IMR-90 (cell line): ENCODE results near the gene PRDX5. TPM values are rescaled to one million over a fixed set of nuclear protein-coding genes. Genes with fewer than 3 reads are reported as not detected.

ENCODE experiments used
- ATAC-seq: fragments of 200-7000 bp; cut with Tn5 transposase; 2 replicates; pipeline ENCODE4 v1.9.1; 2020; ENCODE audit warnings: low read depth, mild to moderate bottlenecking, moderate library complexity
- BruUV-seq: library from RNA; stranded (reverse); fragments of 400-500 nt; replicated peaks from 2 replicates; lab custom pipeline; 2021; lab: Mats Ljungman, UMichigan
- CTCF ChIA-PET: fragments of 300-600 bp; formaldehyde crosslinking; extraction: SDS; loops from one replicate; lab custom pipeline; 2021; ENCODE audit warnings: antibody characterized with exemption; lab: Yijun Ruan, JAX
- POLR2A ChIA-PET: fragments of 300-600 bp; sonication (Branson Sonifier 250); formaldehyde crosslinking; loops from one replicate; lab custom pipeline; 2022; ENCODE audit warnings: antibody characterized with exemption; ENCODE audit not compliant: unreplicated experiment; lab: Charles Lee
- DNase-seq: peaks from one replicate; pipeline ENCODE4 v3.0.0; 2013
- H2AFZ ChIP-seq: replicated peaks from 2 replicates; pipeline ENCODE3; 2013; ENCODE audit warnings: low read length, mild to moderate bottlenecking; ENCODE audit not compliant: poor library complexity
- H2AK5ac ChIP-seq: 2 replicates; pipeline ENCODE4 v1.6.1; 2013; ENCODE audit warnings: low read depth, low read length, inconsistent platforms
- H2AK9ac ChIP-seq: replicated peaks from 2 replicates; pipeline ENCODE3; 2013; ENCODE audit warnings: mild to moderate bottlenecking, low read depth, low read length, moderate library complexity; ENCODE audit not compliant: poor library complexity
- H2BK120ac ChIP-seq: 2 replicates; pipeline ENCODE4 v1.6.1; 2013; ENCODE audit warnings: low read depth, low read length, inconsistent platforms
- H2BK15ac ChIP-seq: 3 replicates; pipeline ENCODE4 v1.6.1; 2013; ENCODE audit warnings: low read depth, low read length, inconsistent platforms
- H2BK20ac ChIP-seq: 2 replicates; pipeline ENCODE4 v1.6.1; 2013; ENCODE audit warnings: low read depth, mild to moderate bottlenecking, inconsistent platforms, low read length, moderate library complexity
- H2BK5ac ChIP-seq: 2 replicates; pipeline ENCODE4 v1.6.1; 2013; ENCODE audit warnings: mild to moderate bottlenecking, low read depth, low read length, inconsistent platforms; ENCODE audit not compliant: poor library complexity, severe bottlenecking
- H3K14ac ChIP-seq: replicated peaks from 2 replicates; pipeline ENCODE4 v1.6.1; 2013; ENCODE audit warnings: low read depth, low read length, inconsistent platforms
- H3K18ac ChIP-seq: 2 replicates; pipeline ENCODE4 v1.6.1; 2013; ENCODE audit warnings: low read depth, low read length, control low read depth
- H3K23ac ChIP-seq: 2 replicates; pipeline ENCODE4 v1.6.1; 2013; ENCODE audit warnings: low read depth, low read length, inconsistent platforms
- H3K27ac ChIP-seq: 2 replicates; pipeline ENCODE4 v1.5.1; 2013; ENCODE audit warnings: mild to moderate bottlenecking, control low read depth, low read length; ENCODE audit not compliant: insufficient read depth
- H3K27me3 ChIP-seq: 2 replicates; pipeline ENCODE4 v1.6.1; 2013; ENCODE audit warnings: low read length; ENCODE audit not compliant: control insufficient read depth, insufficient read depth
- H3K36me3 ChIP-seq: 2 replicates; pipeline ENCODE4 v1.6.1; 2013; ENCODE audit warnings: low read length, mixed read lengths; ENCODE audit not compliant: control insufficient read depth, insufficient read depth
- H3K4ac ChIP-seq: 2 replicates; pipeline ENCODE4 v1.6.1; 2013; ENCODE audit warnings: low read depth, low read length, inconsistent platforms
- H3K4me1 ChIP-seq: 2 replicates; pipeline ENCODE4 v1.6.1; 2013; ENCODE audit warnings: low read length, mixed read lengths; ENCODE audit not compliant: control insufficient read depth, insufficient read depth
- H3K4me2 ChIP-seq: 2 replicates; pipeline ENCODE4 v1.6.1; 2013; ENCODE audit warnings: low read depth, mild to moderate bottlenecking, control low read depth, low read length, moderate library complexity
- H3K4me3 ChIP-seq: 2 replicates; pipeline ENCODE4 v1.5.1; 2013; ENCODE audit warnings: low read depth, mild to moderate bottlenecking, control low read depth, low read length, moderate library complexity; ENCODE audit not compliant: insufficient read depth
- H3K56ac ChIP-seq: 2 replicates; pipeline ENCODE4 v1.6.1; 2013; ENCODE audit warnings: low read length, inconsistent platforms; ENCODE audit not compliant: insufficient read depth; ENCODE audit errors: extremely low read depth
- H3K79me1 ChIP-seq, 2 experiments: 2 replicates each; pipeline ENCODE4 v1.6.1; 2013; ENCODE audit warnings: low read length in 2 of 2, inconsistent platforms in 1 of 2, low read depth in 1 of 2
- H3K9ac ChIP-seq: 2 replicates; pipeline ENCODE4 v1.6.1; 2013; ENCODE audit warnings: low read depth, low read length, control low read depth
- H3K9me1 ChIP-seq: 2 replicates; pipeline ENCODE4 v1.6.1; 2013; ENCODE audit warnings: low read length, inconsistent platforms; ENCODE audit not compliant: insufficient read depth
- H3K9me3 ChIP-seq: 2 replicates; pipeline ENCODE4 v1.6.1; 2013; ENCODE audit warnings: low read length; ENCODE audit not compliant: control insufficient read depth, insufficient read depth
- H4K20me1 ChIP-seq: 2 replicates; pipeline ENCODE4 v1.6.1; 2013; ENCODE audit warnings: low read length, inconsistent platforms; ENCODE audit not compliant: insufficient read depth
- H4K5ac ChIP-seq: 2 replicates; pipeline ENCODE4 v1.6.1; 2013; ENCODE audit warnings: mild to moderate bottlenecking, low read depth, low read length, control low read depth
- H4K8ac ChIP-seq, 2 experiments: 2 replicates each; pipeline ENCODE4 v1.6.1; 2013; ENCODE audit warnings: low read depth in 2 of 2, low read length in 2 of 2, control low read depth in 1 of 2, inconsistent platforms in 1 of 2
- H4K91ac ChIP-seq: 2 replicates; pipeline ENCODE4 v1.6.1; 2013; ENCODE audit warnings: low read depth, low read length, inconsistent platforms; ENCODE audit not compliant: insufficient read depth
- BHLHE40 ChIP-seq: fragments of 150-350 bp; IDR thresholded peaks from 2 replicates; pipeline ENCODE4 v1.6.1; 2016; ENCODE audit warnings: mild to moderate bottlenecking, low read depth, low read length
- CEBPB ChIP-seq: IDR thresholded peaks from 2 replicates; pipeline ENCODE4 v1.6.1; 2012; ENCODE audit warnings: low read depth, low read length, improper control_type of control experiment
- CHD1 ChIP-seq: IDR thresholded peaks from 2 replicates; pipeline ENCODE4 v1.6.1; 2012; ENCODE audit warnings: low read depth, low read length, improper control_type of control experiment
- FOS ChIP-seq: fragments of 150-350 bp; IDR thresholded peaks from 2 replicates; pipeline ENCODE4 v1.6.1; 2016; ENCODE audit warnings: low read depth, low read length
- MAFK ChIP-seq: IDR thresholded peaks from 2 replicates; pipeline ENCODE4 v1.6.1; 2012; ENCODE audit warnings: low read depth, low read length, improper control_type of control experiment
- MAZ ChIP-seq: IDR thresholded peaks from 2 replicates; pipeline ENCODE4 v1.6.1; 2012; ENCODE audit warnings: low read depth, mild to moderate bottlenecking, low read length, improper control_type of control experiment, moderate library complexity, borderline replicate concordance
- MXI1 ChIP-seq: IDR thresholded peaks from 2 replicates; pipeline ENCODE4 v1.6.1; 2012; ENCODE audit warnings: low read depth, mild to moderate bottlenecking, low read length, moderate library complexity, borderline replicate concordance
- NFE2L2 ChIP-seq: fragments of 150-350 bp; IDR thresholded peaks from 2 replicates; pipeline ENCODE4 v1.6.1; 2016; ENCODE audit warnings: low read depth, mild to moderate bottlenecking, low read length
- POLR2A ChIP-seq: IDR thresholded peaks from 2 replicates; pipeline ENCODE4 v1.6.1; 2012; ENCODE audit warnings: mild to moderate bottlenecking, low read depth, low read length
- RAD21 ChIP-seq: IDR thresholded peaks from 2 replicates; pipeline ENCODE4 v1.6.1; 2012; ENCODE audit warnings: low read length, improper control_type of control experiment
- RCOR1 ChIP-seq: IDR thresholded peaks from 2 replicates; pipeline ENCODE4 v1.6.1; 2012; ENCODE audit warnings: mild to moderate bottlenecking, low read length, improper control_type of control experiment; ENCODE audit not compliant: insufficient replicate concordance
- RFX5 ChIP-seq: IDR thresholded peaks from 2 replicates; pipeline ENCODE4 v1.8.0; 2012; ENCODE audit warnings: low read depth, mild to moderate bottlenecking, low read length, moderate library complexity
- SMC3 ChIP-seq: fragments of 150-350 bp; IDR thresholded peaks from 2 replicates; pipeline ENCODE4 v1.6.1; 2016; ENCODE audit warnings: low read depth, mild to moderate bottlenecking, antibody characterized with exemption, low read length, moderate library complexity
- WGBS, 2 experiments: methylation state at CpG; one replicate each; pipeline versions ENCODE4 v1.1.5 to v1.1.7; 2013; ENCODE audit warnings: missing lambda C conversion rate in 2 of 2; ENCODE audit not compliant: insufficient read length in 1 of 2; ENCODE audit errors: extremely low coverage in 2 of 2; 5-methylcytosine and 5-hydroxymethylcytosine counted together
- dilution Hi-C: fragments of 300-500 bp; cut with HindIII; formaldehyde crosslinking; loops from one replicate; pipeline ENCODE4 v1.14.3; 2018; ENCODE audit warnings: low sequenced_read_pairs; ENCODE audit not compliant: unreplicated experiment
- in situ Hi-C: fragments of 300-500 bp; cut with MboI; formaldehyde crosslinking; loops from 3 replicates; pipeline ENCODE4 v1.14.3; 2019; ENCODE audit warnings: low sequenced_read_pairs, inconsistent platforms, mixed read lengths
- intact Hi-C: fragments of 100-400 bp; cut with micrococcal nuclease; formaldehyde crosslinking; loops from 2 replicates; pipeline ENCODE4 v1.10.0; 2022
- polyA plus RNA-seq, 3 experiments: library from polyadenylated mRNA; depleted of rRNA; stranded (reverse); fragments of >200 nt; gene quantifications; 2 replicates each; pipeline ENCODE4 v1.2.3, GENCODE V29; 2012; ENCODE audit warnings: low replicate concordance in 1 of 3
- total RNA-seq: library from RNA; depleted of rRNA; stranded (reverse); fragments of >200 nt; gene quantifications from 2 replicates; pipeline ENCODE4 v1.2.3, GENCODE V29; 2012
- TF ChIP-seq, protein P1 (sequence below): fragments of 150-350 bp; IDR thresholded peaks from 2 replicates; pipeline ENCODE4 v1.6.1; 2016; ENCODE audit warnings: low read depth, mild to moderate bottlenecking, low read length, moderate library complexity, borderline replicate concordance
- TF ChIP-seq, protein P2 (sequence below): conservative IDR thresholded peaks from 2 replicates; pipeline ENCODE4 v1.5.1; 2012; ENCODE audit warnings: mild to moderate bottlenecking, low read depth, low read length, improper control_type of control experiment
- TF ChIP-seq, protein P3 (sequence below): fragments of 150-350 bp; IDR thresholded peaks from 2 replicates; pipeline ENCODE4 v1.6.1; 2017; ENCODE audit warnings: mild to moderate bottlenecking, antibody characterized with exemption, low read length, low read depth

The PRDX5 gene
- total and polyA plus RNA-seq, 2 of the 4 experiments (the other 2 are of a cell fraction): 120 to 292 TPM

DNA sequence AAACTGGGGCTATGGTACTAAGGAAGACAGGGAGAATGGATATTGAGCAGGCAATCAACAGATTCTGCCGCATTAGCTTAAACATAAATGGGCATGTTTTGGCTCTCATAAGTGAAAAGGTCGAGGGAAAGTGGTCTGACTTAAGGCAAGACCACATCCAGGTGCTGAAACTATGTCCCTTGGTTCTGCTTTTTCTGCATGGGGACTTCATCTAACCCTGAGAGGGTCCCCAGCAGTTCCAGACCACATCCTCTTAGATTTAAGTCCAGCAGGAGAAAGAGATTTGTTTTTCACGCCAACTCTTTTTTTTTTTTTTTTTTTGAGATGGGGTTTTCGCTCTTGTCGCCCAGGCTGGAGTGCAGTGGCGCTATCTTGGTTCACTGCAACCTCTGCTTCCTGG is 46.5 kb downstream of the PRDX5 start:
- Histone ChIP-seq H3K9me3 (no peaks in the 10 kb centered on the region), H2AK5ac (no peak overlapping the region), H3K18ac (no peak overlapping the region), H3K4me2 (no peak overlapping the region), H3K14ac (no peak overlapping the region), H2BK20ac (no peak overlapping the region), H3K23ac (no peak overlapping the region), H3K56ac (no peak overlapping the region), H3K27ac (no peak overlapping the region), H2AK9ac (no peak overlapping the region), H3K27me3 (no peaks in the 10 kb centered on the region), H4K8ac (no peak overlapping the region), H4K5ac (no peak overlapping the region), H2BK15ac (no peak overlapping the region), H3K4me3 (no peak overlapping the region), H3K79me1 (peaks cover 5 to 54% of the 10 kb centered on the region in 2 experiments), H3K36me3 (peaks cover 55% of the 10 kb centered on the region), H3K4ac (no peak overlapping the region), H2BK120ac (no peak overlapping the region), H4K91ac (no peak overlapping the region), H2AFZ (no peak overlapping the region), H2BK5ac (no peak overlapping the region), H3K9me1 (peaks cover 11% of the 10 kb centered on the region), H3K4me1 (peaks cover 7% of the 10 kb centered on the region), H4K20me1 (no peaks in the 10 kb centered on the region), H3K9ac (no peak overlapping the region)
- TF ChIP-seq MAZ: no peak
- no peak for TF ChIP-seq RCOR1
- TF ChIP-seq, protein P1, sequence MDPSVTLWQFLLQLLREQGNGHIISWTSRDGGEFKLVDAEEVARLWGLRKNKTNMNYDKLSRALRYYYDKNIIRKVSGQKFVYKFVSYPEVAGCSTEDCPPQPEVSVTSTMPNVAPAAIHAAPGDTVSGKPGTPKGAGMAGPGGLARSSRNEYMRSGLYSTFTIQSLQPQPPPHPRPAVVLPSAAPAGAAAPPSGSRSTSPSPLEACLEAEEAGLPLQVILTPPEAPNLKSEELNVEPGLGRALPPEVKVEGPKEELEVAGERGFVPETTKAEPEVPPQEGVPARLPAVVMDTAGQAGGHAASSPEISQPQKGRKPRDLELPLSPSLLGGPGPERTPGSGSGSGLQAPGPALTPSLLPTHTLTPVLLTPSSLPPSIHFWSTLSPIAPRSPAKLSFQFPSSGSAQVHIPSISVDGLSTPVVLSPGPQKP: no peak
- TF ChIP-seq NFE2L2: no peak
- TF ChIP-seq POLR2A: no peak
- TF ChIP-seq RAD21: no peak
- TF ChIP-seq, protein P2, sequence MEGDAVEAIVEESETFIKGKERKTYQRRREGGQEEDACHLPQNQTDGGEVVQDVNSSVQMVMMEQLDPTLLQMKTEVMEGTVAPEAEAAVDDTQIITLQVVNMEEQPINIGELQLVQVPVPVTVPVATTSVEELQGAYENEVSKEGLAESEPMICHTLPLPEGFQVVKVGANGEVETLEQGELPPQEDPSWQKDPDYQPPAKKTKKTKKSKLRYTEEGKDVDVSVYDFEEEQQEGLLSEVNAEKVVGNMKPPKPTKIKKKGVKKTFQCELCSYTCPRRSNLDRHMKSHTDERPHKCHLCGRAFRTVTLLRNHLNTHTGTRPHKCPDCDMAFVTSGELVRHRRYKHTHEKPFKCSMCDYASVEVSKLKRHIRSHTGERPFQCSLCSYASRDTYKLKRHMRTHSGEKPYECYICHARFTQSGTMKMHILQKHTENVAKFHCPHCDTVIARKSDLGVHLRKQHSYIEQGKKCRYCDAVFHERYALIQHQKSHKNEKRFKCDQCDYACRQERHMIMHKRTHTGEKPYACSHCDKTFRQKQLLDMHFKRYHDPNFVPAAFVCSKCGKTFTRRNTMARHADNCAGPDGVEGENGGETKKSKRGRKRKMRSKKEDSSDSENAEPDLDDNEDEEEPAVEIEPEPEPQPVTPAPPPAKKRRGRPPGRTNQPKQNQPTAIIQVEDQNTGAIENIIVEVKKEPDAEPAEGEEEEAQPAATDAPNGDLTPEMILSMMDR: no peak
- TF ChIP-seq MXI1: no peak
- TF ChIP-seq SMC3: no peak
- TF ChIP-seq CEBPB: no peak
- TF ChIP-seq MAFK: no peak
- TF ChIP-seq, protein P3, sequence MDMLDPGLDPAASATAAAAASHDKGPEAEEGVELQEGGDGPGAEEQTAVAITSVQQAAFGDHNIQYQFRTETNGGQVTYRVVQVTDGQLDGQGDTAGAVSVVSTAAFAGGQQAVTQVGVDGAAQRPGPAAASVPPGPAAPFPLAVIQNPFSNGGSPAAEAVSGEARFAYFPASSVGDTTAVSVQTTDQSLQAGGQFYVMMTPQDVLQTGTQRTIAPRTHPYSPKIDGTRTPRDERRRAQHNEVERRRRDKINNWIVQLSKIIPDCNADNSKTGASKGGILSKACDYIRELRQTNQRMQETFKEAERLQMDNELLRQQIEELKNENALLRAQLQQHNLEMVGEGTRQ: no peak
- TF ChIP-seq RFX5: no peak
- TF ChIP-seq BHLHE40: no peak
- no peak for TF ChIP-seq CHD1
- TF ChIP-seq FOS: no peak
- ChIA-PET CTCF (no interaction called here), POLR2A (no interaction called here)
- intact Hi-C loops: no loop called here
- ATAC-seq: no peak
- WGBS, 2 experiments: 80% methylated on average over 2 of the region's 6 CpGs; no CpG with 5 or more reads in 1 of the 2 experiments
- dilution Hi-C loops: no loop called here
- BruUV-seq: no TSS peak
- in situ Hi-C loops: no loop called here
- no peak for DNase-seq
